ENCODE measurements around the gene ALLC. TPM values are rescaled to one million over a fixed set of nuclear protein-coding genes. Genes with fewer than 3 reads are reported as not detected.

The ALLC gene
- total and polyA plus RNA-seq, 4 donors, result 0.09 to 1.4 (median 0.74) TPM

DNA sequence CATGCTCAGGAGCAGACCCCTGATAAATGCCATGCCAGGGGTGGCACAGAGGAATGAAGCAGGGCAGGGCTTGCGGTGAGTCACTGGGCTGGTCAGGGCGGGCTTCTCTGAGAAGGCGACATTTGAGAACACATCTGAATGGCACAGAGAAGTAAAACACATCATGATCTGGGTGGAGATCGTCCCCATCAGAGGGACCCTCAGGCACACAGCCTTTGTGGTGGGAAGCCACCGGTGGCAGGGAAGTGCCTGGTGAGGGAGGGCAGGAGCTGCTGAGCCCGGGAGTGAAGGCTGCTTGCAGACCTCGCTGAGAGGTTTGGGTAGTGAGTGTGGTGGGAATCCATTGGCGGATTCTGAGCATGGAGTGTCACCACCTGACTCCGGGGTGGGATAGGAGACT, 89.8 kb downstream of the ALLC start:
- 81% methylated on average over 9 of the region's 9 CpGs for WGBS
- Histone ChIP-seq H3K36me3 (ENCODE audit: control insufficient read depth in 4 of 4, insufficient read depth in 3 of 4, low read depth in 1 of 4, low read length in 3 of 4) (no peaks in the 10 kb centered on the region), H3K4me1 (ENCODE audit: control insufficient read depth in 4 of 4, insufficient read depth in 4 of 4, low read length in 3 of 4) (no peaks in the 10 kb centered on the region), H3K9me3 (ENCODE audit: control insufficient read depth in 4 of 4, low read length in 3 of 4) (no peaks in the 10 kb centered on the region), H3K4me3 (ENCODE audit: low read depth in 1 of 3, low read length in 3 of 3) (no peak overlapping the region), H3K9ac (ENCODE audit: low read depth in 1 of 2, low read length in 2 of 2) (no peak overlapping the region), H3K27me3 (ENCODE audit: control insufficient read depth in 4 of 4, insufficient read depth in 4 of 4, low read length in 3 of 4) (no peaks in the 10 kb centered on the region), H3K27ac (ENCODE audit: low read depth in 1 of 2, low read length in 2 of 2) (no peak overlapping the region)
- no peak for DNase-seq (ENCODE audit: low spot score)
- TF ChIP-seq FOXA2 (IDR thresholded peaks at IDR 0.05) (no peak), JUND (IDR thresholded peaks at IDR 0.05) (no peak), HNF4A (conservative IDR thresholded peaks at IDR 0.05) (no peak), TAF1 (conservative IDR thresholded peaks at IDR 0.05) (no peak), FOXA1 (IDR thresholded peaks at IDR 0.05) (no peak), RAD21 (IDR thresholded peaks at IDR 0.05) (no peak), RXRA (IDR thresholded peaks at IDR 0.05) (no peak), EGR1 (IDR thresholded peaks at IDR 0.05; ENCODE audit: low read depth in 2 of 2) (no peak), SP1 (IDR thresholded peaks at IDR 0.05) (no peak), GABPA (IDR thresholded peaks at IDR 0.05 in 1 of 2, conservative IDR thresholded peaks at IDR 0.05 in 1 of 2) (no peak), HNF4G (IDR thresholded peaks at IDR 0.05) (no peak)
- TF ChIP-seq, protein P1, sequence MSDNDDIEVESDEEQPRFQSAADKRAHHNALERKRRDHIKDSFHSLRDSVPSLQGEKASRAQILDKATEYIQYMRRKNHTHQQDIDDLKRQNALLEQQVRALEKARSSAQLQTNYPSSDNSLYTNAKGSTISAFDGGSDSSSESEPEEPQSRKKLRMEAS (IDR thresholded peaks at IDR 0.05), result no peak
- TF ChIP-seq, protein P2, sequence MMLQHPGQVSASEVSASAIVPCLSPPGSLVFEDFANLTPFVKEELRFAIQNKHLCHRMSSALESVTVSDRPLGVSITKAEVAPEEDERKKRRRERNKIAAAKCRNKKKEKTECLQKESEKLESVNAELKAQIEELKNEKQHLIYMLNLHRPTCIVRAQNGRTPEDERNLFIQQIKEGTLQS (IDR thresholded peaks at IDR 0.05), result no peak
- TF ChIP-seq, protein P3, sequence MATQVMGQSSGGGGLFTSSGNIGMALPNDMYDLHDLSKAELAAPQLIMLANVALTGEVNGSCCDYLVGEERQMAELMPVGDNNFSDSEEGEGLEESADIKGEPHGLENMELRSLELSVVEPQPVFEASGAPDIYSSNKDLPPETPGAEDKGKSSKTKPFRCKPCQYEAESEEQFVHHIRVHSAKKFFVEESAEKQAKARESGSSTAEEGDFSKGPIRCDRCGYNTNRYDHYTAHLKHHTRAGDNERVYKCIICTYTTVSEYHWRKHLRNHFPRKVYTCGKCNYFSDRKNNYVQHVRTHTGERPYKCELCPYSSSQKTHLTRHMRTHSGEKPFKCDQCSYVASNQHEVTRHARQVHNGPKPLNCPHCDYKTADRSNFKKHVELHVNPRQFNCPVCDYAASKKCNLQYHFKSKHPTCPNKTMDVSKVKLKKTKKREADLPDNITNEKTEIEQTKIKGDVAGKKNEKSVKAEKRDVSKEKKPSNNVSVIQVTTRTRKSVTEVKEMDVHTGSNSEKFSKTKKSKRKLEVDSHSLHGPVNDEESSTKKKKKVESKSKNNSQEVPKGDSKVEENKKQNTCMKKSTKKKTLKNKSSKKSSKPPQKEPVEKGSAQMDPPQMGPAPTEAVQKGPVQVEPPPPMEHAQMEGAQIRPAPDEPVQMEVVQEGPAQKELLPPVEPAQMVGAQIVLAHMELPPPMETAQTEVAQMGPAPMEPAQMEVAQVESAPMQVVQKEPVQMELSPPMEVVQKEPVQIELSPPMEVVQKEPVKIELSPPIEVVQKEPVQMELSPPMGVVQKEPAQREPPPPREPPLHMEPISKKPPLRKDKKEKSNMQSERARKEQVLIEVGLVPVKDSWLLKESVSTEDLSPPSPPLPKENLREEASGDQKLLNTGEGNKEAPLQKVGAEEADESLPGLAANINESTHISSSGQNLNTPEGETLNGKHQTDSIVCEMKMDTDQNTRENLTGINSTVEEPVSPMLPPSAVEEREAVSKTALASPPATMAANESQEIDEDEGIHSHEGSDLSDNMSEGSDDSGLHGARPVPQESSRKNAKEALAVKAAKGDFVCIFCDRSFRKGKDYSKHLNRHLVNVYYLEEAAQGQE (IDR thresholded peaks at IDR 0.05), result no peak
- TF ChIP-seq, protein P4, sequence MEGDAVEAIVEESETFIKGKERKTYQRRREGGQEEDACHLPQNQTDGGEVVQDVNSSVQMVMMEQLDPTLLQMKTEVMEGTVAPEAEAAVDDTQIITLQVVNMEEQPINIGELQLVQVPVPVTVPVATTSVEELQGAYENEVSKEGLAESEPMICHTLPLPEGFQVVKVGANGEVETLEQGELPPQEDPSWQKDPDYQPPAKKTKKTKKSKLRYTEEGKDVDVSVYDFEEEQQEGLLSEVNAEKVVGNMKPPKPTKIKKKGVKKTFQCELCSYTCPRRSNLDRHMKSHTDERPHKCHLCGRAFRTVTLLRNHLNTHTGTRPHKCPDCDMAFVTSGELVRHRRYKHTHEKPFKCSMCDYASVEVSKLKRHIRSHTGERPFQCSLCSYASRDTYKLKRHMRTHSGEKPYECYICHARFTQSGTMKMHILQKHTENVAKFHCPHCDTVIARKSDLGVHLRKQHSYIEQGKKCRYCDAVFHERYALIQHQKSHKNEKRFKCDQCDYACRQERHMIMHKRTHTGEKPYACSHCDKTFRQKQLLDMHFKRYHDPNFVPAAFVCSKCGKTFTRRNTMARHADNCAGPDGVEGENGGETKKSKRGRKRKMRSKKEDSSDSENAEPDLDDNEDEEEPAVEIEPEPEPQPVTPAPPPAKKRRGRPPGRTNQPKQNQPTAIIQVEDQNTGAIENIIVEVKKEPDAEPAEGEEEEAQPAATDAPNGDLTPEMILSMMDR (IDR thresholded peaks at IDR 0.05; ENCODE audit: low read depth, low read length, missing input control), result no peak

DNA sequence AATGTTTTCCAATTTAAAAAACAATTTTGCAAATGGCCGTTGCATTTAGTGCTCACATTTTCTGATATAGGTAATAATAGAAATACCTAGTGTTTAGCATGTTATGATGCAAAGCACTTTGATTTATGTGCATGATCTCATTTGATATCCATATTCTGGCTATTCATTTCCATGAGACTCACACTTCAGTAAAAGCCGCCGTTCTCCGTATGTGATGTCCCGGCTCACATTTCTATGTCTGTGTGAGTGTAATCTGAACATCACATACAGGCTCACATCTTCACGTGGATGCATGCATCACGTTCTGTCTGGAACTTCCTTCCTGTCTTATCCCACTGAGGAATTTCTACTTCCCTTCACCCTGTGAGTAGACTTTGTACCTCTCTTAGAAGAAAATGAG, 91.2 kb downstream of the ALLC start:
- Histone ChIP-seq H3K4me3 (ENCODE audit: low read depth in 1 of 3, low read length in 3 of 3) (no peak overlapping the region), H3K27ac (ENCODE audit: low read depth in 1 of 2, low read length in 2 of 2) (no peak overlapping the region), H3K36me3 (ENCODE audit: control insufficient read depth in 4 of 4, insufficient read depth in 3 of 4, low read depth in 1 of 4, low read length in 3 of 4) (no peaks in the 10 kb centered on the region), H3K4me1 (ENCODE audit: control insufficient read depth in 4 of 4, insufficient read depth in 4 of 4, low read length in 3 of 4) (no peaks in the 10 kb centered on the region), H3K27me3 (ENCODE audit: control insufficient read depth in 4 of 4, insufficient read depth in 4 of 4, low read length in 3 of 4) (no peaks in the 10 kb centered on the region), H3K9ac (ENCODE audit: low read depth in 1 of 2, low read length in 2 of 2) (no peak overlapping the region), H3K9me3 (ENCODE audit: control insufficient read depth in 4 of 4, low read length in 3 of 4) (no peaks in the 10 kb centered on the region)
- WGBS, result 78% methylated on average over 7 of the region's 7 CpGs
- no peak for DNase-seq (ENCODE audit: low spot score)
- no peak for TF ChIP-seq EGR1 (IDR thresholded peaks at IDR 0.05; ENCODE audit: low read depth in 2 of 2)
- no peak for TF ChIP-seq GABPA (IDR thresholded peaks at IDR 0.05 in 1 of 2, conservative IDR thresholded peaks at IDR 0.05 in 1 of 2)

Measured in liver (tissue), 9 donors.